Chondrocyte (in vitro differentiated cells): ENCODE results near the gene RIPOR2. TPM values are rescaled to one million over a fixed set of nuclear protein-coding genes. Genes with fewer than 3 reads are reported as not detected.
"Not testable (repeated sequence)": the region's sequence is repeated elsewhere in the genome, so short reads cannot be mapped to it uniquely, and the experiment has no call there.

Source experiments
- DNase-seq: peaks from one replicate; pipeline ENCODE4 v3.0.0; 2021; ENCODE audit warnings: mixed read lengths, low spot score
- H3K27ac Mint-ChIP-seq: one replicate; pipeline ENCODE4 v1.8.0; 2021; ENCODE audit warnings: mild to moderate bottlenecking, moderate library complexity, mixed read lengths; ENCODE audit not compliant: unreplicated experiment
- H3K27me3 Mint-ChIP-seq: 2 replicates; pipeline ENCODE4 v1.8.0; 2021; ENCODE audit warnings: low read depth, mixed read lengths
- H3K36me3 Mint-ChIP-seq: 2 replicates; pipeline ENCODE4 v1.8.0; 2021; ENCODE audit warnings: low read depth, mixed read lengths
- H3K4me1 Mint-ChIP-seq: 2 replicates; pipeline ENCODE4 v1.8.0; 2021; ENCODE audit warnings: low read depth, mild to moderate bottlenecking, mixed read lengths
- H3K4me3 Mint-ChIP-seq: one replicate; pipeline ENCODE4 v1.8.0; 2021; ENCODE audit warnings: mild to moderate bottlenecking, moderate library complexity, mixed read lengths; ENCODE audit not compliant: unreplicated experiment
- H3K9me3 Mint-ChIP-seq: 2 replicates; pipeline ENCODE4 v1.8.0; 2021; ENCODE audit warnings: low read depth, mixed read lengths
- total RNA-seq: library from RNA; stranded (reverse); gene quantifications from 3 replicates; pipeline ENCODE4 v1.2.1, GENCODE V29; 2021
- TF ChIP-seq, protein P1 (sequence below): fragments of 200-600 bp; sonication (generic); IDR thresholded peaks from 2 replicates; pipeline ENCODE4 v1.5.0; 2021; ENCODE audit warnings: antibody characterized with exemption, mild to moderate bottlenecking, moderate library complexity

The RIPOR2 gene
- total RNA-seq, 1 donor from 2014 or later, result 0.62 TPM

DNA sequence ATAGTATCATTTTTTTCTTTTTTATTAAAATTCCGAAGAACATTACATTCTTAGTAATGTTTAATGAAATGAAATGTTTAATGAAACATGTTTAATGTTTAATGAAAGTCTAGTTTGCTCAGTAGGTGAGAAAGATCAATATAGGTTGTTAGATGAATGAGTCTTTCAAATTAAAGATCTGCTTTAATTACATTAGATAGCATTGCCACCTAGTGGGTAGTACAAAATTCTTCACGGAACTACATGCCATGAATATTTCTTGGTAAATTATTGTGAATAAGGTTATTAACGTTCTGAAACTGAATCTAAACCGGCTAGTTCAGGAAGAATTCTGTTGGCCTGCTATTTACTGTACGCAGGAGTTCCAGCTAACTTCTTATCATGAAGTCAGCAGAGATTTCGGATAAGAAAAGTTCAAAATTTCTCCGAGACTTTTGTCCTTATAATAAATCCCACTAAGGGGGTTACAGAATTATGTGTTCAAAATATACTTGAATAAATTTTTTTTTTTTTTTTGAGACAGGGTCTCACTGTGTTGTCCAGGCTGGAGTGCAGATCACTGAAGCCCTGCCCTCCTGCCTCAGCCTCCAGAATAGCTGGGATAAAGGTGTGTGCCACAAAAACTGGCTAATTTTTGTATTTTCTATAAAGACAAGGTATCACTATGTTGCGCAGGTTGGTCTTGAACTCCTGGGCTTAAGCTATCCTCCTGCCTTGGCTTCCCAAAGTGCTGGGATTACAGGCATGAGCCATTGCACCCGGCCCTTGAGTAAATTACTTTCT is 168.9 kb downstream of the RIPOR2 start:
- H3K4me3 Mint-ChIP-seq, result no peak overlapping the region
- H3K4me1 Mint-ChIP-seq, result no peaks in the 10 kb centered on the region
- no peaks in the 10 kb centered on the region for H3K9me3 Mint-ChIP-seq
- TF ChIP-seq, protein P1, sequence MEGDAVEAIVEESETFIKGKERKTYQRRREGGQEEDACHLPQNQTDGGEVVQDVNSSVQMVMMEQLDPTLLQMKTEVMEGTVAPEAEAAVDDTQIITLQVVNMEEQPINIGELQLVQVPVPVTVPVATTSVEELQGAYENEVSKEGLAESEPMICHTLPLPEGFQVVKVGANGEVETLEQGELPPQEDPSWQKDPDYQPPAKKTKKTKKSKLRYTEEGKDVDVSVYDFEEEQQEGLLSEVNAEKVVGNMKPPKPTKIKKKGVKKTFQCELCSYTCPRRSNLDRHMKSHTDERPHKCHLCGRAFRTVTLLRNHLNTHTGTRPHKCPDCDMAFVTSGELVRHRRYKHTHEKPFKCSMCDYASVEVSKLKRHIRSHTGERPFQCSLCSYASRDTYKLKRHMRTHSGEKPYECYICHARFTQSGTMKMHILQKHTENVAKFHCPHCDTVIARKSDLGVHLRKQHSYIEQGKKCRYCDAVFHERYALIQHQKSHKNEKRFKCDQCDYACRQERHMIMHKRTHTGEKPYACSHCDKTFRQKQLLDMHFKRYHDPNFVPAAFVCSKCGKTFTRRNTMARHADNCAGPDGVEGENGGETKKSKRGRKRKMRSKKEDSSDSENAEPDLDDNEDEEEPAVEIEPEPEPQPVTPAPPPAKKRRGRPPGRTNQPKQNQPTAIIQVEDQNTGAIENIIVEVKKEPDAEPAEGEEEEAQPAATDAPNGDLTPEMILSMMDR, result peak; percentile 85
- no peak overlapping the region for H3K27ac Mint-ChIP-seq
- DNase-seq, result no peak
- H3K27me3 Mint-ChIP-seq, result no peaks in the 10 kb centered on the region
- H3K36me3 Mint-ChIP-seq, result no peaks in the 10 kb centered on the region

DNA sequence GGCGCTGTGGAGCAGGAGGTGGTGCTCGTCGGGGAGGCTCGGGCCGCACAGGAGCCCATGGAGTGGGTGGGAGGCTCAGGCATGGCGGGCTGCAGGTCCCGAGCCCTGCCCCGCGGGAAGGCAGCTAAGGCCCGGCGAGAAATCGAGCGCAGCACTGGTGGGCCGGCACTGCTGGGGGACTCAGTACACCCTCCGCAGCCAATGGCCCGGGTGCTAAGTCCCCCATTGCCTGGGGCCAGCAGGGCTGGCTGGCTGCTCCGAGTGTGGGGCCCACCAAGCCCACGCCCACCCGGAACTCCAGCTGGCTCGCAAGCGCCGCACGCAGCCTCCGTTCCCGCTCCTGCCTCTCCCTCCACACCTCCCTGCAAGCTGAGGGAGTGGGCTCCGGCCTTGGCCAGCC is 169.8 kb downstream of the RIPOR2 start:
- H3K27ac Mint-ChIP-seq, H3K9me3 Mint-ChIP-seq: not testable (repeated sequence)

DNA sequence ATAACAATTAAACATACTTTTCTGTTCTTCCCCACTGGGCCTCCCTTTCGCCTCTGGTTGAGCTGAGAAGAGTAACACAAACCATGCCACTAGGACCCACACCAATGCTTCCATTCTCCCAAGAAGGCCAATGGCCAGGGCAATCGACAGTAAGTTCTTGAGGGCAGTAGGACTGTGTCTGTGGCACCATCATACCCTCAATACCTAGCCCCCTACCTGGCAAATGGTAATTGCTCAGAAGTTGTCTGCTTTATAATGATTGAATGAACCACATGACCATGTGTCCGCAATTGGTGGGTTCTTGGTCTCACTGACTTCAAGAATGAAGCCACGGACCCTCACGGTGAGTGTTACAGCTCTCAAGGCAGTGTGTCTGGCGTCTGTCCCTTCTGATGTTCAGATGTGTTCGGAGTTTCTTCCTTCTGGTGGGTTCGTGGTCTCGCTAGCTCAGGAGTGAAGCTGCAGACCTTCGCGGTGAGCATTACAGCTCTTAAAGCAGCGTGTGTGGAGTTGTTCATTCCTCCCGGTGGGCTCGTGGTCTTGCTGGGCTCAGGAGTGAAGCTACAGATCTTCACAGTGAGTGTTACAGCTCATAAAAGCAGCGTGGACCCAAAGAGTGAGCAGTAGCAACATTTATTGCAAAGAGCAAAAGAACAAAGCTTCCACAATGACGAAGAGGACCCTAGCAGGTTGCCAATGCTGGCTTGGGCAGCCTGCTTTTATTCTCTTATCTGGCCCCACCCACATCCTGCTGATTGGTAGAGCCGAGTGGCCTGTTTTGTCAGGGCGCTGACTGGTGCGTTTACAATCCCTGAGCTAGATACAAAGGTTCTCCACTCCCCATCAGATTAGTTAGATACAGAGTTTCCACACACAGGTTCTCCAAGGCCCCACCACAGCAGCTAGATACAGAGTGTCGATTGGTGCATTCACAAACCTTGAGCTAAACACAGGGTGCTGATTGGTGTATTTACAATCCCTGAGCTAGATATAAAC is 170.6 kb downstream of the RIPOR2 start:
- not testable (repeated sequence) for H3K27ac Mint-ChIP-seq

More for the DNA sequence above, 169.8 kb downstream of the RIPOR2 start:
- not testable (repeated sequence) for H3K36me3 Mint-ChIP-seq, H3K4me1 Mint-ChIP-seq, H3K4me3 Mint-ChIP-seq, DNase-seq, H3K27me3 Mint-ChIP-seq

DNA sequence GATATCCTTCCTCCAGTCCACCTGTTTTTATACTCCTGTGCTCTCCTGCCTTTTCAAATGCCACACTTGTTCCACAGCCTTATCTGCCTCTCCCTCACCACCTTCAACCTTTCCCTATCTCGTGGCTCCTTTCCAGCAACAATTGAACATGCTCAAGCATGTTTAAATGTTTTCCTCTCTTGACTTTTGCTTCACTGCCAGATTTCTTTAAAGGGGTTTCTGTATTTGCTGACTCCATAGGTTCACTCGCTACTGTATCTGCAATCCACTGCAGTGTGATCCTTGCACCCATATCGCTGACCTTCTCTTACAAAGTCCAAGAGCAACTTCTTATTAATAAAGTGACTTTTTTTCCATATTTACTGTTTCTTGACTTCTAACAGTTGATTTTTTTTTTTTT is 172.2 kb downstream of the RIPOR2 start:
- H3K27ac Mint-ChIP-seq, result no peak overlapping the region
- H3K4me3 Mint-ChIP-seq, result no peak overlapping the region
- no peak for DNase-seq
- no peaks in the 10 kb centered on the region for H3K4me1 Mint-ChIP-seq
- TF ChIP-seq, protein P1, result no peak
- no peaks in the 10 kb centered on the region for H3K36me3 Mint-ChIP-seq
- H3K27me3 Mint-ChIP-seq, result no peaks in the 10 kb centered on the region
- H3K9me3 Mint-ChIP-seq, result no peaks in the 10 kb centered on the region

More for the DNA sequence above, 170.6 kb downstream of the RIPOR2 start:
- H3K4me3 Mint-ChIP-seq, H3K27me3 Mint-ChIP-seq, H3K4me1 Mint-ChIP-seq, DNase-seq, H3K36me3 Mint-ChIP-seq, H3K9me3 Mint-ChIP-seq: not testable (repeated sequence)

DNA sequence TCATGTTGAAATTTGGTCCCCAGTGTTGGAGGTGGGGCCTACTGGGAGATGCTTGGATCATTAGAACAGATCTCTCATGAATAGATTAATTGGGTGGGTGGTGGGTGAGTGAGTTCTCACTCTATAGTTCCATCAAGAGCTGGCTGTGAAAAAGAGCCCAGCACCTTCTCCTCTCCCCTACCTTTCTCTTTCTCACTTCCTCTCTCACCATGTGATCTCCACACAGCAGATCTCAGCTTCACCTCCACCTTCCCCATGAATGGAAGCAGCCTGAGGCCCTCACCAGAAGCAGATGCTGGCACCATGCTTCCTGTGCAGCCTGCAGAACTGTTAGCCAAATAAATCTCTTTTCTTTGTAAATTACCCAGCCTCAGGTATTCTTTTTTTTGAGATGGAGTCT is 173.9 kb downstream of the RIPOR2 start:
- Mint-ChIP-seq H3K9me3 (no peaks in the 10 kb centered on the region), H3K4me3 (no peak overlapping the region), H3K27ac (no peak overlapping the region), H3K27me3 (no peaks in the 10 kb centered on the region), H3K4me1 (no peaks in the 10 kb centered on the region), H3K36me3 (no peaks in the 10 kb centered on the region)
- no peak for DNase-seq
- TF ChIP-seq, protein P1, result no peak

DNA sequence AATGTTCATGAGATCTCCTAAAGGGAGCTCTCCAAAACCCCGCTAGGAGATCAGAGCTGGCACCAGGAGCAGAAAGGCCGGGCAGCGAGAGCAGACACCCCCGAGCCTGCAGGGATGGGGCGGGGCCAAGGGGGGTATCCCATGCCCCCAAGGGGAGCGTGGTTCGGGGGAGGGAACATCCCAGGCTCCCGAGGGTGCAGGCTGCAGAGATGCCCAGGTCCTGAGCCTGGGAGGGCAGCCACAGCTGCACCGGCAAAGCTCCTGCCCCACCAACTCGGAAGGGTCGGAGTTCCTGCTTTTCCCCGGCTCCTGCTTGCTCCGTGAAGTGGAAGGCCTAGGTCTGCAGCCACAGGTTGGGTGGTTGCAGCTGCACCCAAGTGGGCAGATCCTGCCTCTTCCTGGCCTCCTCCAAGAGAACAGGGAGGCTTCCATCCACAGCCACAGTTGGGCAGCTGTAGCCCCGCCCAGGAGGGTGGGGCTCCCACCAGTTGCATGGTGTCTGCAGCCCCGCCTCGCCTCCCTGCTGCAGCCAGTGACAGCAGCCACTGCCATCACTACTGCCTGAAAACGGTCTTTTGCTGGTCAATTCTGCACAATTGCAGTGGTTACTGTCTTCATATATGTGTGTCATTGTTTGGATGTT is 174.4 kb downstream of the RIPOR2 start:
- H3K27me3 Mint-ChIP-seq, result no peaks in the 10 kb centered on the region
- no peak overlapping the region for H3K4me3 Mint-ChIP-seq
- H3K36me3 Mint-ChIP-seq, result no peaks in the 10 kb centered on the region
- no peak overlapping the region for H3K27ac Mint-ChIP-seq
- no peaks in the 10 kb centered on the region for H3K9me3 Mint-ChIP-seq
- no peaks in the 10 kb centered on the region for H3K4me1 Mint-ChIP-seq
- DNase-seq, result no peak
- TF ChIP-seq, protein P1, result no peak
